Left ventricle myocardium inferior (tissue), 1 donor: ENCODE results near the gene KCNT1. TPM values are rescaled to one million over a fixed set of nuclear protein-coding genes. Genes with fewer than 3 reads are reported as not detected.

ENCODE experiments used
- DNase-seq: peaks from one replicate; pipeline ENCODE4 v3.0.0-alpha.2; 2020
- H3K27ac ChIP-seq: fragments of 200-600 bp; replicated peaks from 2 replicates; pipeline ENCODE4 v1.8.0; 2021
- H3K27me3 ChIP-seq: fragments of 200-600 bp; 2 replicates; pipeline ENCODE4 v1.8.0; 2021; ENCODE audit warnings: low read depth
- H3K36me3 ChIP-seq: fragments of 200-600 bp; 2 replicates; pipeline ENCODE4 v1.8.0; 2021
- H3K4me1 ChIP-seq: fragments of 200-600 bp; 2 replicates; pipeline ENCODE4 v1.8.0; 2021
- H3K4me3 ChIP-seq: fragments of 200-600 bp; 2 replicates; pipeline ENCODE4 v1.8.0; 2021; ENCODE audit warnings: mild to moderate bottlenecking, moderate library complexity
- H3K9me3 ChIP-seq: fragments of 200-600 bp; replicated peaks from 2 replicates; pipeline ENCODE4 v1.8.0; 2021
- CTCF ChIP-seq: fragments of 200-600 bp; IDR thresholded peaks from 2 replicates; pipeline ENCODE4 v1.8.0; 2021; ENCODE audit warnings: antibody characterized with exemption, mild to moderate bottlenecking, borderline replicate concordance
- intact Hi-C: fragments of 100-400 bp; cut with micrococcal nuclease; formaldehyde crosslinking; loops from one replicate; pipeline ENCODE4 v1.11.0; 2022
- total RNA-seq: library from RNA; stranded (reverse); fragmentation: NEBNext Ultra II Directional; extraction: Animal tissue kit (Norgen Biotek cat#: 25700); gene quantifications from one replicate; pipeline ENCODE4 v1.2.1, GENCODE V29; 2021
- donor health status: DM: no; HTN: yes; CAD: no; lungs with severe emphysema.

Gene KCNT1
- total RNA-seq, 1 donor from 2014 or later, result 3.3 TPM

- Histone ChIP-seq H3K9me3 (peaks cover 7% of the 10 kb centered on the region), H3K27ac (no peak overlapping the region), H3K4me1 (peaks cover 3% of the 10 kb centered on the region), H3K4me3 (no peak overlapping the region), H3K27me3 (no peaks in the 10 kb centered on the region), H3K36me3 (peaks cover 17% of the 10 kb centered on the region)
- no peak for TF ChIP-seq CTCF
- DNase-seq, result no peak
- intact Hi-C loops, result no loop called here
Observed at GRCh38 chr9:135839516-135839915, 137.5 kb downstream of the KCNT1 start.

- intact Hi-C loops, result no loop called here
- no peak overlapping the region for H3K4me3 ChIP-seq
- DNase-seq, result no peak
- H3K9me3 ChIP-seq, result peaks cover 10% of the 10 kb centered on the region
- no peak for TF ChIP-seq CTCF
- H3K27me3 ChIP-seq, result no peaks in the 10 kb centered on the region
- no peak overlapping the region for H3K27ac ChIP-seq
- H3K4me1 ChIP-seq, result peaks cover 3% of the 10 kb centered on the region
- H3K36me3 ChIP-seq, result peaks cover 17% of the 10 kb centered on the region
Observed at GRCh38 chr9:135840107-135840506, 138.1 kb downstream of the KCNT1 start.

GRCh38 chr9:135840539-135840938 lies 138.6 kb downstream of the KCNT1 start:
- Histone ChIP-seq H3K27me3 (no peaks in the 10 kb centered on the region), H3K9me3 (peaks cover 13% of the 10 kb centered on the region), H3K4me1 (peaks cover 3% of the 10 kb centered on the region), H3K27ac (no peak overlapping the region), H3K4me3 (no peak overlapping the region), H3K36me3 (peaks cover 17% of the 10 kb centered on the region)
- DNase-seq, result no peak
- TF ChIP-seq CTCF, result no peak
- intact Hi-C loops, result no loop called here

Other genes starting within 250 kb of the KCNT1 start
- gene PPP1R26, start 222.4 kb upstream of the KCNT1 start, total RNA-seq, result 20.9 TPM
- 42.6 TPM for gene MRPS2, start 201.5 kb upstream of the KCNT1 start, total RNA-seq
- gene LCN1, start 180.7 kb upstream of the KCNT1 start, total RNA-seq, result not detected
- gene OBP2A, start 156.1 kb upstream of the KCNT1 start, total RNA-seq, result not detected
- not detected for gene PAEP, start 140.4 kb upstream of the KCNT1 start, total RNA-seq
- not detected for gene GLT6D1, start 62.6 kb upstream of the KCNT1 start, total RNA-seq
- gene LCN9, start 38.9 kb upstream of the KCNT1 start, total RNA-seq, result not detected
- not detected for gene SOHLH1, start 2.7 kb upstream of the KCNT1 start, total RNA-seq
- gene CAMSAP1, start 205.4 kb downstream of the KCNT1 start, total RNA-seq, result 20.0 TPM